ENCODE data around the gene KCNQ5.

DNA sequence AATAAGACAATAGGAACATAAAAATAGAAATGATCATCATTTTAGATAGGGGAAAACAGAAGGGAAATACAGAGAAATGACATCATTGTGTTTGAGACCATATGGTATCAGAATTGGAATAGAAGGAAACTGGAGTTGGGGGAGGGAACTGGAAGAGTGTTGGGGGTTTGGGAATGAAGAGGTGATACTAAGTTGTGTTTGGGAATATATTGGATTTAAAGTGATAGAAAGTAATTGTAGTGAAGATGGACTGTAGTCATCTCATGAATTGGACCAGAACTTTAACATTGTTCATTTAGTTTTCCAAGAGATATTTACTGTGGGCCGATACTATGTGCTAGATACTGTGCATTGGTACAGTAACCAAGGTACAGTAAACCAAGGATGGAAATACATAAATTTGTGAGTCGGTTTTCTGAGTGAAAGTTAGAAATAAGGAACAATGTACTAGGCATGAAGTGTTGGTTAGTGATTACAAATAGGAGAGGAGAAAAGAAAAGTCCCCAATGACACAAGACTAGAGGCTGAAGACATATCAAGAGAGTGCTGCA lies 32.3 kb downstream of the KCNQ5 start:
- TF ChIP-seq, protein P1, sequence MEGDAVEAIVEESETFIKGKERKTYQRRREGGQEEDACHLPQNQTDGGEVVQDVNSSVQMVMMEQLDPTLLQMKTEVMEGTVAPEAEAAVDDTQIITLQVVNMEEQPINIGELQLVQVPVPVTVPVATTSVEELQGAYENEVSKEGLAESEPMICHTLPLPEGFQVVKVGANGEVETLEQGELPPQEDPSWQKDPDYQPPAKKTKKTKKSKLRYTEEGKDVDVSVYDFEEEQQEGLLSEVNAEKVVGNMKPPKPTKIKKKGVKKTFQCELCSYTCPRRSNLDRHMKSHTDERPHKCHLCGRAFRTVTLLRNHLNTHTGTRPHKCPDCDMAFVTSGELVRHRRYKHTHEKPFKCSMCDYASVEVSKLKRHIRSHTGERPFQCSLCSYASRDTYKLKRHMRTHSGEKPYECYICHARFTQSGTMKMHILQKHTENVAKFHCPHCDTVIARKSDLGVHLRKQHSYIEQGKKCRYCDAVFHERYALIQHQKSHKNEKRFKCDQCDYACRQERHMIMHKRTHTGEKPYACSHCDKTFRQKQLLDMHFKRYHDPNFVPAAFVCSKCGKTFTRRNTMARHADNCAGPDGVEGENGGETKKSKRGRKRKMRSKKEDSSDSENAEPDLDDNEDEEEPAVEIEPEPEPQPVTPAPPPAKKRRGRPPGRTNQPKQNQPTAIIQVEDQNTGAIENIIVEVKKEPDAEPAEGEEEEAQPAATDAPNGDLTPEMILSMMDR (IDR thresholded peaks at IDR 0.05), result no peak
- TF ChIP-seq EP300 (IDR thresholded peaks at IDR 0.05) (no peak), POLR2A (IDR thresholded peaks at IDR 0.05) (no peak)
